ENCODE measurements around the gene EZH1.
A peak's percentile ranks its signal among the peaks of the same experiment; 100 is the strongest.

Gene EZH1

GRCh38 chr17:42744806-42745617, at the start of gene EZH1:
Gene EZH1 (minus strand): TSS chr17:42745040. CDS start chr17:42728941, 16,099 bp downstream.
- DNase-seq = peak; percentile 95 to 97

- no peak for DNase-seq
Observed at GRCh38 chr17:42792545-42792944, 47.7 kb upstream of the EZH1 start.

GRCh38 chr17:42791948-42792347, 47.1 kb upstream of the EZH1 start:
- no peak for DNase-seq

GRCh38 chr17:42787266-42787665, 42.4 kb upstream of the EZH1 start:
- no peak for DNase-seq

- DNase-seq = no peak
Observed at GRCh38 chr17:42784811-42785592, 40.2 kb upstream of the EZH1 start.

- no peak for DNase-seq
Observed at GRCh38 chr17:42784409-42784808, 39.6 kb upstream of the EZH1 start.

GRCh38 chr17:42783791-42784138, 38.9 kb upstream of the EZH1 start:
- DNase-seq = no peak

GRCh38 chr17:42783062-42783790, 38.4 kb upstream of the EZH1 start:
- no peak for DNase-seq

GRCh38 chr17:42782166-42783061, 37.6 kb upstream of the EZH1 start:
- no peak for DNase-seq

GRCh38 chr17:42781639-42782165, 36.9 kb upstream of the EZH1 start:
- no peak for DNase-seq

GRCh38 chr17:42780851-42781638, 36.2 kb upstream of the EZH1 start:
- DNase-seq = no peak

GRCh38 chr17:42779936-42780850, 35.4 kb upstream of the EZH1 start, which contains the start of gene WNK4:
Gene WNK4 (plus strand): TSS chr17:42780610. CDS start chr17:42780699, 89 bp downstream.
- no peak for DNase-seq

GRCh38 chr17:42779304-42779935, 34.6 kb upstream of the EZH1 start:
- no peak for DNase-seq

- DNase-seq = no peak
Observed at GRCh38 chr17:42778570-42778969, 33.7 kb upstream of the EZH1 start.

GRCh38 chr17:42775534-42776098, 30.8 kb upstream of the EZH1 start:
- no peak for DNase-seq

- no peak for DNase-seq
Observed at GRCh38 chr17:42774066-42774745, 29.4 kb upstream of the EZH1 start.

- peak; percentile 81 to 91 for DNase-seq
Observed at GRCh38 chr17:42773290-42774035, 28.6 kb upstream of the EZH1 start, which contains the start of gene VPS25. Gene VPS25 (plus strand): TSS chr17:42773449. CDS start chr17:42773476, 27 bp downstream.

- DNase-seq = no peak
Observed at GRCh38 chr17:42772945-42773289, 28.1 kb upstream of the EZH1 start.

All from NCI-H2081 (cell line).